GM12864 (cell line): ENCODE data around the gene CISD3.
A peak's percentile ranks its signal among the peaks of the same experiment; 100 is the strongest.

ENCODE experiments used
- DNase-seq: peaks from one replicate; pipeline ENCODE4 v3.0.0-alpha.2; 2011; ENCODE audit warnings: low read depth
- H3K4me3 ChIP-seq: 2 replicates; pipeline ENCODE4 v1.5.1; 2011; ENCODE audit warnings: mild to moderate bottlenecking, low read depth, low read length, control low read depth
- TF ChIP-seq, protein P1 (sequence below): IDR thresholded peaks from 2 replicates; pipeline ENCODE4 v1.5.1; 2011; ENCODE audit warnings: low read depth, mild to moderate bottlenecking, moderate library complexity, low read length, control low read depth, inconsistent platforms; ENCODE audit errors: missing control alignments

CISD3 gene, protein sequence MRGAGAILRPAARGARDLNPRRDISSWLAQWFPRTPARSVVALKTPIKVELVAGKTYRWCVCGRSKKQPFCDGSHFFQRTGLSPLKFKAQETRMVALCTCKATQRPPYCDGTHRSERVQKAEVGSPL

DNA sequence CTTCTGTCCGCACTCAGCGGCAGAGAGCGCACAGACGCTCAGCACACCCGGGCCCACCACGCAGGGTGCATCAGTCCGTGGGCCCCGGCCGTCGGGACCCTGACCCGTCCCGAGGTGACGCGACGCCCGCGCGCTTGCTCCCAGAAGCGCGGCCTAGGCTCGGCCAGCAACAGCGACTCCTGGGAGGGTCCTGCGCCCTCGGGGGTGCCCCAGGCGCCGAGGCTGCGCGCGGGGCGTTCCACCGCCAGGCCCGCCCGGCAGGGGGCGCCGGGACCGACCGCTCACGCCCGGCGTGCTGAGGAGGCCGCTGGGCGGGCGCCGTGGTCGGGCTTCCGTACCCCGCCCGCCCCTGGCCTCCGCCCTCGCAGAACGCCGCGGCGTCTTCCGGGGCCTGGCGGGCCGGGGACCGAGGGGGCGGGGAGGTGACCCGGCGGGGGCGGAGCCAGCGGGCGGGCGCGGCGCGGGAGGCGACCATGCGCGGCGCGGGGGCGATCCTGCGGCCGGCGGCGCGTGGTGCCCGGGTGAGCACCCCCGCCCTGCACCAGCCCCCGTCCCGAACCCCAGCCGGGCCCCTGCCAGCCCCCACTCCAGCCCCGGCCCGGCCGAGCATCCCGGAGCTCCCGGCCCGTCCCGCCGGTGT, at the start of gene CISD3:
Gene CISD3 (plus strand): TSS at position 456 of the 640 bp plus-strand sequence. CDS start 18 bp downstream, at position 474.
- no peak for DNase-seq
- TF ChIP-seq, protein P1, sequence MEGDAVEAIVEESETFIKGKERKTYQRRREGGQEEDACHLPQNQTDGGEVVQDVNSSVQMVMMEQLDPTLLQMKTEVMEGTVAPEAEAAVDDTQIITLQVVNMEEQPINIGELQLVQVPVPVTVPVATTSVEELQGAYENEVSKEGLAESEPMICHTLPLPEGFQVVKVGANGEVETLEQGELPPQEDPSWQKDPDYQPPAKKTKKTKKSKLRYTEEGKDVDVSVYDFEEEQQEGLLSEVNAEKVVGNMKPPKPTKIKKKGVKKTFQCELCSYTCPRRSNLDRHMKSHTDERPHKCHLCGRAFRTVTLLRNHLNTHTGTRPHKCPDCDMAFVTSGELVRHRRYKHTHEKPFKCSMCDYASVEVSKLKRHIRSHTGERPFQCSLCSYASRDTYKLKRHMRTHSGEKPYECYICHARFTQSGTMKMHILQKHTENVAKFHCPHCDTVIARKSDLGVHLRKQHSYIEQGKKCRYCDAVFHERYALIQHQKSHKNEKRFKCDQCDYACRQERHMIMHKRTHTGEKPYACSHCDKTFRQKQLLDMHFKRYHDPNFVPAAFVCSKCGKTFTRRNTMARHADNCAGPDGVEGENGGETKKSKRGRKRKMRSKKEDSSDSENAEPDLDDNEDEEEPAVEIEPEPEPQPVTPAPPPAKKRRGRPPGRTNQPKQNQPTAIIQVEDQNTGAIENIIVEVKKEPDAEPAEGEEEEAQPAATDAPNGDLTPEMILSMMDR = peak; percentile 70
- H3K4me3 ChIP-seq = peak within 1 kb of the TSS; percentile 70

DNA sequence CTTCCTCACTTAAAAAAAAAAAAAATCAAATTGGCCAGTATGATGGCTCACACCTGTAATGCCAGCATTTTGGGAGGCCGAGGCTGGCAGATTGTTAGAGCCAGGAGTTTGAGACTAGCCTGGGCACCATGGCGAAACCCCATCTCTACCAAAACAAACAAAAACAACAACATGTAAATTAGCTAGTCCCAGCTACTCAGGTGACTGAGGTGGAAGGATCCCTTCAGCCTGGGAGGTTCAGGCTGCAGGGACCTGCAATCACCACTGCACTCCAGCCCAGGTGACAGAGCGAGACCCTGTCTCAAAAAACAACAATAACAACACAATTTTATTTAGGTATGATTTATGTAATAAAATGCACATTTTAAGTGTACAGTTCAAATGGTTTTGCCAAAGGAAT, 49.0 kb upstream of the CISD3 start:
- TF ChIP-seq, protein P1 = no peak
- DNase-seq = no peak
- H3K4me3 ChIP-seq = no peak overlapping the region

DNA sequence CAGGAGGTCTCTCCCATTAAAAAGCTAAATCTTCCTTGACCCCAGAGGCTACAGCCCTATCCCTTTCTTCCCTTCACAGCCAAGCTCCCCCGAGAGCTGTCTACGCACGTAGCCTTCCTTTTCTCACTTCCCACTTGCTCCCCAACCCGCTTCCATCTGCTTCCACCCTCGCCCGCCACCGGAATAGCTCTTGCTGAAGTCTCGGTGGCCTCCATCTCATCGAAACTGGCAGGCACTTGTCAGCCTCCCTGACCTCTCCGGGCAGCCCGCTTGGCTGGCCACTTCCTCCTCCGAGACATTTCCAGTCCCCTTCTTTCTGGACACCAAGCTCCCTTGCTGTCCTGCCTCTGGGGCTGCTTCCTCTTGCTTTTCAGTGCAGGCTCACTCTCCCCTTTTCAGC, 44.6 kb upstream of the CISD3 start:
- DNase-seq = no peak
- H3K4me3 ChIP-seq = no peak overlapping the region
- TF ChIP-seq, protein P1 = no peak

DNA sequence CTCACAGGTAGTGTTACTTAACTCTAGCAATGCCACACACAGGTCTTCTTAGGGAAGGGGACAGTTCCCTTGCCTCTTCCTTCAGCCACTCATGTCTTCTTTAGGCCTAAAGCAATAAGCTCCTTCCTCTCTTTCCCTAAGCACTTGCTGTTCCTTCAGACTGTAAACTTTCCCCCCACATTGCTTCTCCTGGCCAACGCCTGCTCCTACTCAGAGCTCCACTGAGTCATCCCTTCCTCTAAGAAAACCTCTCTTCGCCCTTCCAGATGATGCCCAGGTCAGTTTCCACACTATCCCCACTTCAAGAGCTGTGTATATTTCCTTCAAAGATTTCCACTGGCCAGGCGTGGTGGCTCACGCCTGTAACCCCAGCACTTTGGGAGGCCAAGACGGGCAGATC, 42.9 kb upstream of the CISD3 start:
- H3K4me3 ChIP-seq = no peak overlapping the region
- DNase-seq = no peak
- TF ChIP-seq, protein P1 = no peak

DNA sequence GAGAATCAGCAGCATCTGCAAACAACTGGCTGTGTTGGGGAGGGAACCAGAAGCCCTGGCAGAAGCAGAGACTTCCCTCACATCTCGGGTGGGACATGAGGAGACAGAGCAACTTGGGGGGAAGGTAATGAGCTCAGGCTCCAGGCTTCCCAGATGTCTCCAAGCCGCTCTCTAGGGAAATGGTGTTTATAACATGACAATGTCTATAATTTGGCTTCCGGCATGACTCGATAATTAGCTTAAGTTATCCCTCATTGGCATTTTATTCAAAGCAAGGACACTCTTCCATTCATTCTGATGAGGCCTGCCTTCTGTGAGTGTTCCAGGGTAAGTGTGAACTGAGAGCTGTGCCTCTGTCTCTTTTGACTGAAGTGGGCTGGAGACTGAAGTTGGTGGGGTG, 39.8 kb upstream of the CISD3 start:
- DNase-seq = no peak
- H3K4me3 ChIP-seq = no peak overlapping the region
- TF ChIP-seq, protein P1 = no peak

DNA sequence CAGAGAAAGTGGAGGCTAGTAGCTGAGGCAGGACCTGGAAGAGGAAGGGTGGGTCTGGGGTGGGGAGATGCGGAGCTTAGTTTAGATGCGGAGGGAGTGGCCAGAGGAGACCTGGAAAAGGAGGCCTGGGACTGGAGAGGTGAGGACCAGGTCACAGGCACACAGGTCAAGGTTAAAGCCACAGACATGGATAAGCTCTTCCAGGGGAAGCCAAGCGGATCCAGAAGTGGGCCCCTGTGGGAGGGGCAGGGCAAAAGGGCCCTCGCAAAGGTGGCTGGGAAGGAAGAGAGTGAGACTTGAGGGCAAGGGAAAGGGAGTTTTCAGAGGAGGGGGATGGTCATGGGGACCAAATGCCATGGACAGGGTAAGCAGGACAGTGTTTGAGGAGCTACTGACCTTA, 39.0 kb upstream of the CISD3 start:
- TF ChIP-seq, protein P1 = no peak

More for the DNA sequence above, 39.0 kb upstream of the CISD3 start:
- no peak for DNase-seq
- H3K4me3 ChIP-seq = no peak overlapping the region
